HG03108 (cell line): Measurements from ENCODE around the gene CAPN6.

Experiments used
- ATAC-seq: cut with Tn5 transposase; IDR thresholded peaks from one replicate; pipeline ENCODE4 v1.9.1; 2021; ENCODE audit warnings: moderate library complexity; ENCODE audit not compliant: unreplicated experiment

CAPN6 gene

DNA sequence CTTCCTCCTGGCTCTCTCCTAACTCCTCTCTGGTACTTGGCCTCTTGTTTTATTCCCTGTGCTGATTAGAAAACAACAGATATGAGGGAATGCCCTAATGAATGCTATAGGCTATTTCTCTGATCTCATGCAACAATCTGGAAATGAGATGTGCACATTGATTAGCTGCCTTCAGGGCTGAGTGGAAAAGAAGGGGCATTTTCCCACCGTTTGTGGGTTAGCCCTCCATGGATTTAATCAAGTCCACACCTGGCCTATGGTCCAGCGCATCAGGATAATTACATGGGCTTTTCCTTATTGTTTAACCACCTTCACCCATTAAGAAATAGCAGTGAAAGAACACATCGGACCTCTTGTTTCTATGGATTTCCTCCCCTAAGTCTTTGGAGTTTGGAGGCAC is 70.0 kb downstream of the CAPN6 start:
- no peak for ATAC-seq

DNA sequence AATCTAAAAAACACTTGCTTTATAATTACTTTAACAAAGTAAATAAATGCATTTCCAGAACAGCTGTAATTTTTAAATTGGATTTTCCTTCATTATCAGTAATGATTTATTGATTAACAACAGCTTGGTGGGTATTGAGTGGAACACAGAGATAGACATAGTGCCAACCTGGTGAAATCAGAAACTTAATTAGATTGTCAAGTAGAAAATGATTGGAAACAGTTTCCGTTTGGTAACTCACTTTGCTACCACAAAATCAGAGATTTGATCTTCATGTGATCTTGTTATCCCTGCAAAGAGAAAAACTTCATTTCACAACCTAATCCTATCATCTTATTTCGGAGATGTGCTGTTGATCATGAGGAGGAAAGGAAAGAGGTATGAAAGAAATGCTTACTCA is 70.8 kb downstream of the CAPN6 start:
- ATAC-seq = no peak
